Esophagus muscularis mucosa (tissue), 4 donors: Measurements from ENCODE around the gene TCP10L.

Experiments
- EP300 ChIP-seq: sonication (generic); formaldehyde crosslinking; IDR thresholded peaks from one replicate; pipeline ENCODE4 v1.6.1; 2017; ENCODE audit warnings: antibody characterized with exemption
- POLR2A ChIP-seq: fragments of 450-650 bp; IDR thresholded peaks from one replicate; pipeline ENCODE4 v1.6.1; 2017; ENCODE audit warnings: antibody characterized with exemption, moderate library complexity, mild to moderate bottlenecking, low read depth
- POLR2AphosphoS5 ChIP-seq, 2 donors: sonication (generic); formaldehyde crosslinking; IDR thresholded peaks; one replicate each; pipeline ENCODE4 v1.6.1; 2017; ENCODE audit warnings: antibody characterized with exemption in 2 of 2
- TF ChIP-seq, protein P1 (sequence below), 3 experiments: fragments of 200-600 bp in 2 of 3; fragments of 450-650 bp in 1 of 3; sonication (generic) in 2 of 3; IDR thresholded peaks; one replicate each; pipeline ENCODE4 v1.5.1; 2017 to 2019; ENCODE audit warnings: antibody characterized with exemption in 3 of 3, mild to moderate bottlenecking in 2 of 3, moderate library complexity in 1 of 3

DNA sequence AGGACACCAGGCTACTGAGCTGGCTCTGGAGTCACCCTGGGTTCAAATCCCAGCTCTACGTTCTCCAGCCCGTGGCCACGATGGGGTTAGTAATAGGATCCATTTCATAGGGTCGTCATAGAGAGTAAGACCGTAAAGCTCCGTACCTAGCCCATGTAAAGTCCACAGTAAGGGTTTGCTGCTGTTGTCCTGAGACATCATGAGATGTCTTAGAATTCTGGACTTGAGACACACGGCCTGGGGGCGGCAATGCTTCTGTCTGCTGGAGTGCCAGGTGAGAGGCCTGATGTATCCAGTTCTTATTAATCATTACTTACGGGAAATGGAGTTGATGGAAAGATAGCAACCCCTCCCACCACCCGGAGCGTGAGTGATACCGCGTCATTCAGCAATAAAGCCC is 3.6 kb downstream of the TCP10L start:
- TF ChIP-seq EP300 (no peak), POLR2A (no peak), POLR2AphosphoS5 (IDR thresholded peaks at IDR 0.05) (no peak)
- TF ChIP-seq, protein P1, sequence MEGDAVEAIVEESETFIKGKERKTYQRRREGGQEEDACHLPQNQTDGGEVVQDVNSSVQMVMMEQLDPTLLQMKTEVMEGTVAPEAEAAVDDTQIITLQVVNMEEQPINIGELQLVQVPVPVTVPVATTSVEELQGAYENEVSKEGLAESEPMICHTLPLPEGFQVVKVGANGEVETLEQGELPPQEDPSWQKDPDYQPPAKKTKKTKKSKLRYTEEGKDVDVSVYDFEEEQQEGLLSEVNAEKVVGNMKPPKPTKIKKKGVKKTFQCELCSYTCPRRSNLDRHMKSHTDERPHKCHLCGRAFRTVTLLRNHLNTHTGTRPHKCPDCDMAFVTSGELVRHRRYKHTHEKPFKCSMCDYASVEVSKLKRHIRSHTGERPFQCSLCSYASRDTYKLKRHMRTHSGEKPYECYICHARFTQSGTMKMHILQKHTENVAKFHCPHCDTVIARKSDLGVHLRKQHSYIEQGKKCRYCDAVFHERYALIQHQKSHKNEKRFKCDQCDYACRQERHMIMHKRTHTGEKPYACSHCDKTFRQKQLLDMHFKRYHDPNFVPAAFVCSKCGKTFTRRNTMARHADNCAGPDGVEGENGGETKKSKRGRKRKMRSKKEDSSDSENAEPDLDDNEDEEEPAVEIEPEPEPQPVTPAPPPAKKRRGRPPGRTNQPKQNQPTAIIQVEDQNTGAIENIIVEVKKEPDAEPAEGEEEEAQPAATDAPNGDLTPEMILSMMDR (IDR thresholded peaks at IDR 0.05) = no peak
